GM18870 (cell line): ENCODE results near the gene RBM12.

Experiments
- ATAC-seq: cut with Tn5 transposase; IDR thresholded peaks from one replicate; pipeline ENCODE4 v1.9.1; 2021; ENCODE audit warnings: moderate library complexity; ENCODE audit not compliant: unreplicated experiment

RBM12 gene

GRCh38 chr20:35654415-35654814, 10.3 kb downstream of the RBM12 start:
- ATAC-seq = no peak

GRCh38 chr20:35653893-35654292, 10.8 kb downstream of the RBM12 start:
- ATAC-seq = no peak

- no peak for ATAC-seq
Observed at GRCh38 chr20:35653430-35653734, 11.3 kb downstream of the RBM12 start.

- no peak for ATAC-seq
Observed at GRCh38 chr20:35652641-35653429, 11.9 kb downstream of the RBM12 start.

GRCh38 chr20:35651958-35652357, 12.7 kb downstream of the RBM12 start:
- no peak for ATAC-seq

- ATAC-seq = no peak
Observed at GRCh38 chr20:35650632-35651031, 14.1 kb downstream of the RBM12 start.

- ATAC-seq = no peak
Observed at GRCh38 chr20:35648836-35649235, 15.9 kb downstream of the RBM12 start.

GRCh38 chr20:35644806-35645205, 19.9 kb downstream of the RBM12 start:
- ATAC-seq = no peak

GRCh38 chr20:35643045-35643444, 21.7 kb downstream of the RBM12 start:
- ATAC-seq = no peak

GRCh38 chr20:35641743-35642142, 23.0 kb downstream of the RBM12 start:
- ATAC-seq = no peak

GRCh38 chr20:35640724-35641123, 24.0 kb downstream of the RBM12 start:
- no peak for ATAC-seq

- ATAC-seq = no peak
Observed at GRCh38 chr20:35638751-35639150, 25.9 kb downstream of the RBM12 start.

- ATAC-seq = no peak
Observed at GRCh38 chr20:35637276-35637675, 27.4 kb downstream of the RBM12 start.

- ATAC-seq = no peak
Observed at GRCh38 chr20:35636095-35636494, 28.6 kb downstream of the RBM12 start.

- ATAC-seq = no peak
Observed at GRCh38 chr20:35635652-35636051, 29.0 kb downstream of the RBM12 start.

GRCh38 chr20:35632539-35633115, 32.1 kb downstream of the RBM12 start:
- no peak for ATAC-seq

GRCh38 chr20:35630636-35631035, 34.1 kb downstream of the RBM12 start:
- ATAC-seq = no peak

- no peak for ATAC-seq
Observed at GRCh38 chr20:35629427-35630145, 35.1 kb downstream of the RBM12 start.

- ATAC-seq = no peak
Observed at GRCh38 chr20:35627121-35627520, 37.6 kb downstream of the RBM12 start.

GRCh38 chr20:35626386-35627001, 38.2 kb downstream of the RBM12 start:
- ATAC-seq = no peak

GRCh38 chr20:35625584-35626385, 38.9 kb downstream of the RBM12 start:
- ATAC-seq = no peak
